ENCODE results near the gene LPAR6. TPM values are rescaled to one million over a fixed set of nuclear protein-coding genes. Genes with fewer than 3 reads are reported as not detected.

The LPAR6 gene
- total RNA-seq, 4 donors from 2014 or later = 2.2 to 34.6 (median 15.9) TPM

GRCh38 chr13:48449656-48450055 lies 36.7 kb upstream of the LPAR6 start:
- Histone ChIP-seq H3K4me3 (no peak overlapping the region), H3K27me3 (no peaks in the 10 kb centered on the region), H3K9me3 (peaks cover 6 to 9% of the 10 kb centered on the region in 2 donors), H3K36me3 (no peaks in the 10 kb centered on the region), H3K27ac (peak overlapping the region in 2 of 4 donors; percentile 20 to 39), H3K4me1 (peaks cover 0 to 14% (median 0%) of the 10 kb centered on the region in 4 donors)
- in situ Hi-C loops (cut with MboI; ENCODE audit: low pct_ligation_motif_present in 1 of 4, low pct_unique_long_range_greater_than_20kb in 1 of 4, low sequenced_read_pairs in 3 of 4) = no loop called here
- no peak for DNase-seq
- no peak for TF ChIP-seq POLR2A (IDR thresholded peaks at IDR 0.05)
- TF ChIP-seq EP300 (IDR thresholded peaks at IDR 0.05; ENCODE audit: low read depth) = no peak
- no peak for TF ChIP-seq CTCF (IDR thresholded peaks at IDR 0.05)
- intact Hi-C loops (cut with DNase I; ENCODE audit: low total_unique reads) = no loop called here
- WGBS, 2 donors (ENCODE audit: low coverage in 1 of 2) = 71% methylated on average over 2 of the region's 2 CpGs; no CpG with 5 or more reads in 1 of the 2 donors

- H3K4me1 ChIP-seq = peaks cover 0 to 14% (median 0%) of the 10 kb centered on the region in 4 donors
- peak overlapping the region in 3 of 4 donors; percentile 13 to 39 (median 20) for H3K27ac ChIP-seq
- H3K4me3 ChIP-seq = no peak overlapping the region
- DNase-seq = no peak
- no peaks in the 10 kb centered on the region for H3K27me3 ChIP-seq
- WGBS, 2 donors (ENCODE audit: low coverage in 1 of 2) = 60 to 77% methylated on average over 4 to 6 of the region's 6 CpGs
- peaks cover 6 to 9% of the 10 kb centered on the region in 2 donors for H3K9me3 ChIP-seq
- no peak for TF ChIP-seq EP300 (IDR thresholded peaks at IDR 0.05; ENCODE audit: low read depth)
- TF ChIP-seq CTCF (IDR thresholded peaks at IDR 0.05) = no peak
- TF ChIP-seq POLR2A (IDR thresholded peaks at IDR 0.05) = no peak
- TF ChIP-seq POLR2AphosphoS5 (IDR thresholded peaks at IDR 0.05) = no peak
- intact Hi-C loops (cut with DNase I; ENCODE audit: low total_unique reads) (no loop called here), in situ Hi-C loops (cut with MboI; ENCODE audit: low pct_ligation_motif_present in 1 of 4, low pct_unique_long_range_greater_than_20kb in 1 of 4, low sequenced_read_pairs in 3 of 4) (no loop called here)
- H3K36me3 ChIP-seq = no peaks in the 10 kb centered on the region
Observed at GRCh38 chr13:48448959-48449614, 36.2 kb upstream of the LPAR6 start.

GRCh38 chr13:48448285-48448958 lies 35.5 kb upstream of the LPAR6 start:
- WGBS, 2 donors (ENCODE audit: low coverage in 1 of 2) = 69 to 72% methylated on average over 3 of the region's 3 CpGs
- no peak for DNase-seq
- in situ Hi-C loops (cut with MboI; ENCODE audit: low pct_ligation_motif_present in 1 of 4, low pct_unique_long_range_greater_than_20kb in 1 of 4, low sequenced_read_pairs in 3 of 4) = no loop called here
- TF ChIP-seq CTCF (IDR thresholded peaks at IDR 0.05) = no peak
- TF ChIP-seq POLR2A (IDR thresholded peaks at IDR 0.05) = no peak
- no peak for TF ChIP-seq EP300 (IDR thresholded peaks at IDR 0.05; ENCODE audit: low read depth)
- no peak for TF ChIP-seq POLR2AphosphoS5 (IDR thresholded peaks at IDR 0.05)
- Histone ChIP-seq H3K27ac (peak overlapping the region in 3 of 4 donors; percentile 13 to 39 (median 20)), H3K36me3 (no peaks in the 10 kb centered on the region), H3K4me3 (no peak overlapping the region), H3K4me1 (peaks cover 0 to 14% (median 0%) of the 10 kb centered on the region in 4 donors), H3K9me3 (peaks cover 6 to 9% of the 10 kb centered on the region in 2 donors), H3K27me3 (no peaks in the 10 kb centered on the region)
- intact Hi-C loops (cut with DNase I; ENCODE audit: low total_unique reads) = no loop called here

- no peak for DNase-seq
- TF ChIP-seq EP300 (IDR thresholded peaks at IDR 0.05; ENCODE audit: low read depth) (no peak), CTCF (IDR thresholded peaks at IDR 0.05) (no peak), POLR2AphosphoS5 (IDR thresholded peaks at IDR 0.05) (no peak), POLR2A (IDR thresholded peaks at IDR 0.05) (no peak)
- H3K36me3 ChIP-seq = no peaks in the 10 kb centered on the region
- H3K4me1 ChIP-seq = peaks cover 0 to 14% (median 0%) of the 10 kb centered on the region in 4 donors
- no peak overlapping the region for H3K27ac ChIP-seq
- H3K27me3 ChIP-seq = no peaks in the 10 kb centered on the region
- in situ Hi-C loops (cut with MboI; ENCODE audit: low pct_ligation_motif_present in 1 of 4, low pct_unique_long_range_greater_than_20kb in 1 of 4, low sequenced_read_pairs in 3 of 4) (no loop called here), intact Hi-C loops (cut with DNase I; ENCODE audit: low total_unique reads) (no loop called here)
- H3K4me3 ChIP-seq = no peak overlapping the region
- WGBS, 2 donors (ENCODE audit: low coverage in 1 of 2) = 91 to 95% methylated on average over 1 of the region's 1 CpG
- H3K9me3 ChIP-seq = peaks cover 6 to 9% of the 10 kb centered on the region in 2 donors
Observed at GRCh38 chr13:48446464-48446863, 33.6 kb upstream of the LPAR6 start.

All from transverse colon (tissue), 4 donors.